ENCODE data around the gene TEX22.

The TEX22 gene

GRCh38 chr14:105409364-105409763, 11.0 kb downstream of the TEX22 start:
- DNase-seq, result no peak

- DNase-seq, result no peak
Observed at GRCh38 chr14:105410642-105411016, 12.3 kb downstream of the TEX22 start.

- DNase-seq, result no peak
Observed at GRCh38 chr14:105411017-105411941, 12.9 kb downstream of the TEX22 start.

- no peak for DNase-seq
Observed at GRCh38 chr14:105411985-105412770, 13.8 kb downstream of the TEX22 start.

- DNase-seq, result no peak
Observed at GRCh38 chr14:105412771-105413543, 14.6 kb downstream of the TEX22 start.

GRCh38 chr14:105413544-105413886, 15.2 kb downstream of the TEX22 start:
- DNase-seq, result no peak

- DNase-seq, result peak; percentile 49 to 50
Observed at GRCh38 chr14:105414456-105415371, 16.4 kb downstream of the TEX22 start.

- DNase-seq, result no peak
Observed at GRCh38 chr14:105415481-105416428, 17.4 kb downstream of the TEX22 start.

- no peak for DNase-seq
Observed at GRCh38 chr14:105416671-105417070, 18.3 kb downstream of the TEX22 start.

GRCh38 chr14:105417690-105418121, 19.4 kb downstream of the TEX22 start:
- DNase-seq, result no peak

GRCh38 chr14:105418269-105419194, 20.2 kb downstream of the TEX22 start:
- DNase-seq, result no peak

- DNase-seq, result peak; percentile 26 to 34
Observed at GRCh38 chr14:105419195-105420091, 21.1 kb downstream of the TEX22 start, which contains the start of gene MTA1. TSS of gene MTA1 (plus strand) at chr14:105419827. CDS start at chr14:105420036, 209 bp downstream.

GRCh38 chr14:105420101-105420973, 22.0 kb downstream of the TEX22 start:
- DNase-seq, result no peak

GRCh38 chr14:105420974-105421674, 22.8 kb downstream of the TEX22 start:
- DNase-seq, result no peak

GRCh38 chr14:105421723-105422615, 23.6 kb downstream of the TEX22 start:
- DNase-seq, result no peak

Data from activated CD4-positive, alpha-beta T cell treated with anti-CD3 and anti-CD28 coated beads, Interleukin-2, amount 50 U/mL, for 4 hours (primary cell).